ENCODE results near the gene TCF20. TPM values are rescaled to one million over a fixed set of nuclear protein-coding genes. Genes with fewer than 3 reads are reported as not detected.
A peak's percentile ranks its signal among the peaks of the same experiment; 100 is the strongest.

The TCF20 gene
- total and polyA plus RNA-seq, 8 donors, result 24.8 to 41.3 (median 25.6) TPM

DNA sequence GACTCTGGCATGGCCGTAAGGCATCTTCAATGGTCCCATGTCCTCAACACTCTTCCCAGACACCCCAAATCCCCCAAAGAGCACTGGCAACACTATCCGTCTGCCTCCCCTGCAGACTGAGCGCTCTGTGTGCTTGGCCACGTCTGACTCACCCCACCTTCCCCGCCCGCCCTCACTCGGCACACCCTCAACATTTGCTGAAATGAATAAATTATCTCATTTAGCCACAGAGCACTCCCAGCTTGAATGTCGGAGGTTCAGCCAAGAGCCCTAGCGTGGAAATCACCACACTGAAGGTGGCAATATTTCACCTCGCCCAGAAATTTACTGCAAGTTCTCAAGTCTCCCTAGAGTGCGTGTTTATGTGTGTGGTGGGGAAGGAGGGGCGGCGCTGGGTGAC, 46.6 kb upstream of the TCF20 start:
- no peaks in the 10 kb centered on the region for H3K9me3 ChIP-seq
- DNase-seq, result no peak

DNA sequence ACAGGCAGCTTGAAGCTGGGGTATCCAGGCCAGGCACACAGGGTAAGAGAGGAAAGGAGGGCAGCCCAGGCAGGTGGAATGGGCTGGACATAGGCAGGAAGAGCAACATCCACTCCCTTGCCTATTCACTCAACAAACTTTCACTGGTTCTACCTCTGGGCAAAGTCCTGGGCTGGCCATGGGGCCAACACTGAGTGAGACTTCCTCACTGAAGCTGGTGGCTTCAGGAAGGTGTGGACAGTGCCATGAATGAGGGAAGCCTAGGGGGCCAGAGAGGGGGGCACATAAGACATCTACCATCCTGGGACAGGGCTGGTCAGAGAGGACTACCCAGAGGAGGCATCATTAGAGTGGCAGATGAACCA, 44.9 kb upstream of the TCF20 start:
- intact Hi-C loops (cut with DNase I), result no loop called here

More for the DNA sequence above, 46.6 kb upstream of the TCF20 start:
- intact Hi-C loops (cut with DNase I), result no loop called here
- peak; percentile 79 for ATAC-seq
- Histone ChIP-seq H3K4me1 (peaks cover 0 to 9% of the 10 kb centered on the region in 2 donors), H3K27me3 (peaks cover 0 to 22% of the 10 kb centered on the region in 2 donors), H3K36me3 (no peaks in the 10 kb centered on the region), H3K27ac (peak overlapping the region in 1 of 2 donors; percentile 13), H3K4me3 (no peak overlapping the region)
- no peak for TF ChIP-seq CTCF (IDR thresholded peaks at IDR 0.05)

GRCh38 chr22:42314709-42315391, 44.4 kb upstream of the TCF20 start:
- DNase-seq (no peak), ATAC-seq (no peak)
- Histone ChIP-seq H3K4me3 (no peak overlapping the region), H3K27ac (no peak overlapping the region), H3K27me3 (peaks cover 0 to 23% of the 10 kb centered on the region in 2 donors), H3K9me3 (no peaks in the 10 kb centered on the region), H3K36me3 (no peaks in the 10 kb centered on the region), H3K4me1 (peaks cover 0 to 9% of the 10 kb centered on the region in 2 donors)
- intact Hi-C loops (cut with DNase I), result no loop called here
- TF ChIP-seq CTCF (IDR thresholded peaks at IDR 0.05), result no peak

More for the DNA sequence above, 44.9 kb upstream of the TCF20 start:
- no peak for DNase-seq
- peaks cover 0 to 23% of the 10 kb centered on the region in 2 donors for H3K27me3 ChIP-seq
- H3K4me3 ChIP-seq, result no peak overlapping the region
- no peak for ATAC-seq
- no peak overlapping the region for H3K27ac ChIP-seq
- no peak for TF ChIP-seq CTCF (IDR thresholded peaks at IDR 0.05)
- H3K4me1 ChIP-seq, result peaks cover 0 to 9% of the 10 kb centered on the region in 2 donors
- no peaks in the 10 kb centered on the region for H3K9me3 ChIP-seq
- H3K36me3 ChIP-seq, result no peaks in the 10 kb centered on the region

- Histone ChIP-seq H3K27me3 (peaks cover 0 to 23% of the 10 kb centered on the region in 2 donors), H3K4me1 (peaks cover 0 to 9% of the 10 kb centered on the region in 2 donors), H3K36me3 (no peaks in the 10 kb centered on the region), H3K27ac (no peak overlapping the region), H3K4me3 (no peak overlapping the region), H3K9me3 (no peaks in the 10 kb centered on the region)
- intact Hi-C loops (cut with DNase I), result no loop called here
- DNase-seq, result peak in 1 of 4 donors; percentile 41
- peak; percentile 46 for ATAC-seq
- TF ChIP-seq CTCF (IDR thresholded peaks at IDR 0.05), result peak in 1 of 2 donors; percentile 19
Observed at GRCh38 chr22:42313804-42314581, 43.5 kb upstream of the TCF20 start.

DNA sequence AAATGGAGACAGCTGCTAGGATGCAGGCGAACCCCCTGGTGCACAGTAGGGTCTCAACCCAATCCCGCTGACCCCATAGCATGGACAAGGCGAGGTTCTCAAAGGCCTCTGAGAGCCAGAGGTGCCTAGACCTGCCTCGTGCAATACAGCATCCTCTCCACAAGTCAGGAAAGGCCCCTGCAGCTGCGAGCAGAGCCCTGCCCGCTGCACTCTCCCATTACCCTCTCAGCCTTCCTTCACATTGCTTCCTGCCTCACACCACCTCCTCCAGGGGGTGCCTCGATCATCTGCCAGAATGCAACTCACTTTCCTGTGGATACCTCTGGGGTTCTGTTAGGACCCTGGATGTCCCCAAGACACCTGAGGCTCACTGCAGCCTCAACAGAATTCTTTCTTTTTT, 42.8 kb upstream of the TCF20 start:
- intact Hi-C loops (cut with DNase I), result no loop called here
- peaks cover 0 to 9% of the 10 kb centered on the region in 2 donors for H3K4me1 ChIP-seq
- H3K4me3 ChIP-seq, result no peak overlapping the region
- no peak for TF ChIP-seq CTCF (IDR thresholded peaks at IDR 0.05)
- H3K27me3 ChIP-seq, result peaks cover 0 to 23% of the 10 kb centered on the region in 2 donors
- no peaks in the 10 kb centered on the region for H3K9me3 ChIP-seq
- ATAC-seq (no peak), DNase-seq (no peak)
- no peaks in the 10 kb centered on the region for H3K36me3 ChIP-seq
- no peak overlapping the region for H3K27ac ChIP-seq

Data from left lung (tissue), 10 donors.